OCI-LY7 (cell line): Measurements from ENCODE around the gene UBE4A.

Source experiments
- EZH2phosphoT487 ChIP-seq: fragments of 200-600 bp; sonication (generic); IDR thresholded peaks from 2 replicates; pipeline ENCODE4 v1.6.1; 2018; ENCODE audit warnings: low read depth, borderline replicate concordance, mild to moderate bottlenecking, mixed run types, antibody characterized with exemption, low read length, moderate library complexity, mixed read lengths
- TF ChIP-seq, protein P1 (sequence below): fragments of 200-600 bp; sonication (generic); conservative IDR thresholded peaks from 2 replicates; pipeline ENCODE4 v1.5.1; 2014; ENCODE audit warnings: mild to moderate bottlenecking, antibody characterized with exemption, low read length, moderate library complexity, mixed read lengths

DNA sequence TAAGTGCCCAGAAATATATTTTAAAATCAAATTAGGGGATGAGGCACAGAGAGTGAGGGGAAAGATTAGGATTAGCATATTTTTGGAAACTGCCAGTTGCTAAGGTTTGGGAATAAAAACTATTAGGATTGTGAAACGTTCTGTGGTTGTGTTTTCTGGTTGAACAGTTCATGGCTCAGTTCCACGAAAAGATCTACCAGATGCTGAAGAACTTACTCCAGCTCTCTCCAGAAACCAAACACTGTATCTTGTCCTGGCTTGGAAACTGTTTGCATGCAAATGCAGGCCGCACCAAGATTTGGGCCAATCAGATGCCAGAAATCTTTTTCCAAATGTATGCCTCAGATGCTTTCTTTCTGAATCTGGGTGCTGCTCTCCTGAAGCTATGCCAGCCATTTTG is 15.3 kb downstream of the UBE4A start:
- TF ChIP-seq, protein P1, sequence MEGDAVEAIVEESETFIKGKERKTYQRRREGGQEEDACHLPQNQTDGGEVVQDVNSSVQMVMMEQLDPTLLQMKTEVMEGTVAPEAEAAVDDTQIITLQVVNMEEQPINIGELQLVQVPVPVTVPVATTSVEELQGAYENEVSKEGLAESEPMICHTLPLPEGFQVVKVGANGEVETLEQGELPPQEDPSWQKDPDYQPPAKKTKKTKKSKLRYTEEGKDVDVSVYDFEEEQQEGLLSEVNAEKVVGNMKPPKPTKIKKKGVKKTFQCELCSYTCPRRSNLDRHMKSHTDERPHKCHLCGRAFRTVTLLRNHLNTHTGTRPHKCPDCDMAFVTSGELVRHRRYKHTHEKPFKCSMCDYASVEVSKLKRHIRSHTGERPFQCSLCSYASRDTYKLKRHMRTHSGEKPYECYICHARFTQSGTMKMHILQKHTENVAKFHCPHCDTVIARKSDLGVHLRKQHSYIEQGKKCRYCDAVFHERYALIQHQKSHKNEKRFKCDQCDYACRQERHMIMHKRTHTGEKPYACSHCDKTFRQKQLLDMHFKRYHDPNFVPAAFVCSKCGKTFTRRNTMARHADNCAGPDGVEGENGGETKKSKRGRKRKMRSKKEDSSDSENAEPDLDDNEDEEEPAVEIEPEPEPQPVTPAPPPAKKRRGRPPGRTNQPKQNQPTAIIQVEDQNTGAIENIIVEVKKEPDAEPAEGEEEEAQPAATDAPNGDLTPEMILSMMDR: no peak
- TF ChIP-seq EZH2phosphoT487: no peak
